ENCODE results near the gene TDRD10.
A peak's percentile ranks its signal among the peaks of the same experiment; 100 is the strongest.
"Not testable (repeated sequence)": the region's sequence is repeated elsewhere in the genome, so short reads cannot be mapped to it uniquely, and the experiment has no call there.

TDRD10 gene

GRCh38 chr1:154529308-154529707 is 27.3 kb downstream of the TDRD10 start:
- H3K27ac ChIP-seq, result no peak overlapping the region
- no peak for TF ChIP-seq CTCF (conservative IDR thresholded peaks at IDR 0.05)
- TF ChIP-seq ZFX (IDR thresholded peaks at IDR 0.05), result no peak

GRCh38 chr1:154531950-154532349 is 29.9 kb downstream of the TDRD10 start:
- not testable (repeated sequence) for H3K27ac ChIP-seq

- TF ChIP-seq CTCF (conservative IDR thresholded peaks at IDR 0.05) (peak; percentile 88), ZFX (IDR thresholded peaks at IDR 0.05) (no peak)
- H3K27ac ChIP-seq, result no peak overlapping the region
Measured at GRCh38 chr1:154533952-154534844, 32.2 kb downstream of the TDRD10 start.

GRCh38 chr1:154536570-154536969 is 34.6 kb downstream of the TDRD10 start:
- H3K27ac ChIP-seq, result no peak overlapping the region
- TF ChIP-seq CTCF (conservative IDR thresholded peaks at IDR 0.05), result no peak
- no peak for TF ChIP-seq ZFX (IDR thresholded peaks at IDR 0.05)

- TF ChIP-seq CTCF (conservative IDR thresholded peaks at IDR 0.05) (no peak), ZFX (IDR thresholded peaks at IDR 0.05) (no peak)
- no peak overlapping the region for H3K27ac ChIP-seq
Measured at GRCh38 chr1:154539486-154540483, 37.8 kb downstream of the TDRD10 start.

- H3K27ac ChIP-seq, result no peak overlapping the region
- no peak for TF ChIP-seq ZFX (IDR thresholded peaks at IDR 0.05)
- no peak for TF ChIP-seq CTCF (conservative IDR thresholded peaks at IDR 0.05)
Measured at GRCh38 chr1:154541231-154541630, 39.2 kb downstream of the TDRD10 start.

GRCh38 chr1:154546264-154547063 is 44.4 kb downstream of the TDRD10 start:
- no peak overlapping the region for H3K27ac ChIP-seq
- TF ChIP-seq ZFX (IDR thresholded peaks at IDR 0.05), result no peak
- TF ChIP-seq CTCF (conservative IDR thresholded peaks at IDR 0.05), result peak; percentile 82

Measured in C4-2B (cell line).